ENCODE results near the gene IRF2BPL.

Gene IRF2BPL

DNA sequence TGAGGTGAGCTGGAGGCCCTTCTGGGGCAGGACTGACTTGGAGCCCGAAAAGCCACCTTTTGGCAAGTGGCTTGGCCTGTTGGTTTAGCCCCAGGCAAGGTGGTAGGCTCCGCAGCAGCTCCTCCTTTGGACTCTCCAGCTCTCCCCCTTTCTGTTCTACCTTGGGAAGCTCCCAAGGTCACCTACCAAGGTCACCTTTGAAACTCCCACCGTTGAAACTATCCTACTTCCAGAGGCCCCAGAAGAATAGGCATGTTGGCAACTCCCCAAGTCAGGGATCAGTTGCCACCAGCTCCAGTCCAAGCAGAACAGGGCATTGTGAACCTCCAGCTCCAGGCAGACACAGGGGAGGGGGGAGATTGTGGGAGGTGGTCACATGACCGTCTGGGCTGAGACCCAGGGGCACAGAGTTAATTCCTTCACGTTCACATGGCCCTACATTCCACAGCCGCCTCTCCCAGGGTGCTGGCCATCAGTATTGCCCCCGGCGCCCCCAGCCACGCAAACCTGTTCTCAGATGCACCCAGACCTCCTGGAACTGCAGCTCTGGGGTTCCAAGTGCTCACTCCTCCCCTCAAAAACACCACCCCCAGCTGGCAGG is 14.4 kb downstream of the IRF2BPL start:
- TF ChIP-seq, protein P1, sequence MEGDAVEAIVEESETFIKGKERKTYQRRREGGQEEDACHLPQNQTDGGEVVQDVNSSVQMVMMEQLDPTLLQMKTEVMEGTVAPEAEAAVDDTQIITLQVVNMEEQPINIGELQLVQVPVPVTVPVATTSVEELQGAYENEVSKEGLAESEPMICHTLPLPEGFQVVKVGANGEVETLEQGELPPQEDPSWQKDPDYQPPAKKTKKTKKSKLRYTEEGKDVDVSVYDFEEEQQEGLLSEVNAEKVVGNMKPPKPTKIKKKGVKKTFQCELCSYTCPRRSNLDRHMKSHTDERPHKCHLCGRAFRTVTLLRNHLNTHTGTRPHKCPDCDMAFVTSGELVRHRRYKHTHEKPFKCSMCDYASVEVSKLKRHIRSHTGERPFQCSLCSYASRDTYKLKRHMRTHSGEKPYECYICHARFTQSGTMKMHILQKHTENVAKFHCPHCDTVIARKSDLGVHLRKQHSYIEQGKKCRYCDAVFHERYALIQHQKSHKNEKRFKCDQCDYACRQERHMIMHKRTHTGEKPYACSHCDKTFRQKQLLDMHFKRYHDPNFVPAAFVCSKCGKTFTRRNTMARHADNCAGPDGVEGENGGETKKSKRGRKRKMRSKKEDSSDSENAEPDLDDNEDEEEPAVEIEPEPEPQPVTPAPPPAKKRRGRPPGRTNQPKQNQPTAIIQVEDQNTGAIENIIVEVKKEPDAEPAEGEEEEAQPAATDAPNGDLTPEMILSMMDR (IDR thresholded peaks at IDR 0.05; ENCODE audit: low read depth, low read length) = no peak
- no peak overlapping the region for H3K4me3 ChIP-seq (ENCODE audit: low read depth, low read length)

DNA sequence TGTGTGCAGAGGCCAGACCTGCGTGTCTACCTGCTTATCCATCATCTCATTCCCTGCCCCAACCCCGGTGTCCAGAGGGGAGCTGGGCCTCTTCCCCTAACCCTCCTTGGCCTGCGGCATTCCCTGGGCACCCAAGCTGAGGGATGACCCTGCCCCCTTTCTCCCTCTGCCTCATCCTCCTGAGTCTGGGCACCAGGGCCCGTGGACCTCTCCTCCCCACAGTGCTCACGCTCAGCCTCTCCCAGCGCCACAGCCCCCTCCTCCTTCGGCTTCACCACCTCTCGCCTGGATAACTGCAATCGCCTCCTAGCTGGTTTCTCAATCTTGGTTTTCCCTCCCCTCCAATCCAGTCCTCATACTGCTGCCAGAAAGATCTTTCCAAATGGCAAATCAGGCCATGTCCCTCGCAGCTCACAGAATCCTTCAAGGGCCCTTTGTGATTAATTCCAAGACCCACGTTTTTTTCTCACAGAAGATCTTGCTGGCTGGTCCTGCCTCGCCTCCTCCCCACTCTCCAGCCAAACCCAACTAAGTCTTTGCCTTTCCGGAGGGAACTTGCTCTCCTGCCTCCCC is 16.2 kb downstream of the IRF2BPL start:
- TF ChIP-seq, protein P1 (IDR thresholded peaks at IDR 0.05; ENCODE audit: low read depth, low read length) = no peak
- no peak overlapping the region for H3K4me3 ChIP-seq (ENCODE audit: low read depth, low read length)

DNA sequence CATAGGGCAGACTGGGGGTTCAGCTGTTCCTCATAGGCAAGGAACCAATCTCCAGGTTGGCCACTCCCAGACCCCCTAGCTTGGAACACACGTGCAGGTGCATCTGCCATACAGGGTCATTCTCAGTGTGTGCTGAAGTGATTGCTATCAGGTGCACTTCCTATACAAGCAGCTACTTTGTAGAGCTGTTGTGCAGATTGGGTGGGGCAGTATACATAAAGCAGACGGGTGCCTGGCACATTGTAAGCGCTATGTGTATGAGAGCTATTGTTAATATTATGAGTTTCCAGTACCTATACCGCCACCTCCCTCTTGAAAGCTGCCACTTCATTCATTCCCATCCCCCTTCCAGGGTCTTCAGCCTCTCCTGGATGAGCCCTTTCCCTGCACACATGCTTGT is 17.3 kb downstream of the IRF2BPL start:
- TF ChIP-seq, protein P1 (IDR thresholded peaks at IDR 0.05; ENCODE audit: low read depth, low read length) = no peak
- no peak overlapping the region for H3K4me3 ChIP-seq (ENCODE audit: low read depth, low read length)

DNA sequence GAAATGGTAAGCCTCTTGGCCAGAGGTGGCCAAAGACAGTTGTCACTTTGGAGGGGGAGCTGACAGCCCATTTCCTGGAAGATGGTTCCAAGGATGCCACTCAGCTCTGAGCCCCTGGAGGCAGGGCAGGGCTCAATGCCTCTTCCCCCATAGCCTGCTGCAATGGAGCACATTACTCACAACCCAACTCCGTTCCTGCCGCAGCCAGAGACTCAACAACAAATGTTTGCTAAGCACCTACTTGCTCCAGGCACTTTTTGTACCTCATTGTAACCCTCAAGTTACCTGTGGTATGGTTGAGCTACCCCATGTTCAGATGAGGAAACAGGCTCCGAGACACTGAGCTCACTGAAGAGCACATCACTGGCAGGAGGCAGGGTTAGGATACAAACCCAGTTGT is 19.5 kb downstream of the IRF2BPL start:
- H3K4me3 ChIP-seq (ENCODE audit: low read depth, low read length) = no peak overlapping the region
- TF ChIP-seq, protein P1 (IDR thresholded peaks at IDR 0.05; ENCODE audit: low read depth, low read length) = no peak

DNA sequence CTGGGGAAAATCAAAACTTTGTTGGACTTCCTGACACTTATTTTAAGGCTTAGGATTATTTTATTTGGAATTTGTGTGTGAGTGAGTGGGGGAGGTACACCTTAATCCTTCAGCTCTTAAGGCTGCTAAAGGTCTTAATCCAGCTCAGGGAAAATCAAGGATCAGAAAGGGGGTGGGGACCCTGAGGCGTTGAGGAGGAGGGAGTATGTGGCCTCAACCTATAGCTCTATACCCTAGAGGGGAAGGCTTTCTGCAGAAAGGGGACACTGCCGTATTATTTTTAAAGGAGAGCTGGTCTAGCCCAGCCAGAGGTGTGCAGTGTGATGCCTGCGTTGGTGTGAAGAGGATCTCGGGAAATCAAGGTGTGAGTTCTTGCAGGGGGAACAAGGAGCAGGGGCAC is 20.0 kb downstream of the IRF2BPL start:
- TF ChIP-seq, protein P1 (IDR thresholded peaks at IDR 0.05; ENCODE audit: low read depth, low read length) = no peak

DNA sequence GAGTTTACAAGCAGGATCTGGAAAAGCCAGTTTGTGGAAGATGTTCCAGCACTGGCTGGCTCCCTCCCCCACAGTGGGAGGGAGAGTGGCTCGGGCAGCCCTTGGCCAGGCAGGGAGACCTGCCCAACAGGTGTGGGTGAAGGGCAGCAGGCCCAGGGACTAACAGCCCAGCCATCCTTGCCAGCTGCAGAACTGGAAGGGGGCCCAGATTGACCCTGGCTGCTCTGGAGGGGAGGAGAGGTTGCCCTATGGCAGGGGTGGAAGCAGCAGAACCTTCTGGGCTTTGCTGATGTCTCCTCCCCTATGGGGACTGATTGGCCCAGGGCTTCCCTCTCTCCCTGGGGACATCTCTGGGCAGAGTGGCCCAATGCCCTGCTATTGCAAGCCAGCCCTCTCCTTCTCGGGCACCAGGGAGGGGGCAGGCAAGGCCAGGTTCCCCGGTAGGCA is 20.5 kb downstream of the IRF2BPL start:
- no peak overlapping the region for H3K4me3 ChIP-seq (ENCODE audit: low read depth, low read length)

More for the DNA sequence above, 20.0 kb downstream of the IRF2BPL start:
- H3K4me3 ChIP-seq (ENCODE audit: low read depth, low read length) = no peak overlapping the region

More for the DNA sequence above, 20.5 kb downstream of the IRF2BPL start:
- TF ChIP-seq, protein P1 (IDR thresholded peaks at IDR 0.05; ENCODE audit: low read depth, low read length) = no peak

All from WI38 (cell line).